GM23338 (cell line): ENCODE results near the gene LANCL3. TPM values are rescaled to one million over a fixed set of nuclear protein-coding genes. Genes with fewer than 3 reads are reported as not detected.
"Not testable (repeated sequence)": the region's sequence is repeated elsewhere in the genome, so short reads cannot be mapped to it uniquely, and the experiment has no call there.

Experiments used
- ATAC-seq: fragments of 200-7000 bp; cut with Tn5 transposase; 3 replicates; pipeline ENCODE4 v1.9.1; 2020
- DNase-seq: peaks from one replicate; pipeline ENCODE4 v3.0.0-alpha.2; 2015; ENCODE audit warnings: low spot score
- H2AFZ ChIP-seq: fragments of 200-600 bp; sonication (generic); 2 replicates; pipeline ENCODE4 v1.8.0; 2016; ENCODE audit warnings: antibody characterized with exemption, mild to moderate bottlenecking, moderate library complexity
- H3F3A ChIP-seq: fragments of 200-600 bp; sonication (generic); replicated peaks from 2 replicates; pipeline ENCODE4 v1.8.0; 2017; ENCODE audit warnings: antibody characterized with exemption, mixed run types, low read depth
- H3K27ac ChIP-seq: fragments of 200-600 bp; sonication (generic); 2 replicates; pipeline ENCODE4 v1.6.1; 2016; ENCODE audit warnings: low read depth
- H3K27me3 ChIP-seq: fragments of 200-600 bp; sonication (generic); 2 replicates; pipeline ENCODE4 v1.8.0; 2016; ENCODE audit warnings: mild to moderate bottlenecking, mixed run types, moderate library complexity; ENCODE audit not compliant: insufficient read depth
- H3K36me3 ChIP-seq: fragments of 200-600 bp; sonication (generic); 2 replicates; pipeline ENCODE4 v1.8.0; 2016; ENCODE audit warnings: mild to moderate bottlenecking; ENCODE audit not compliant: insufficient read depth
- H3K4me1 ChIP-seq: fragments of 200-600 bp; sonication (generic); 2 replicates; pipeline ENCODE4 v1.8.0; 2016; ENCODE audit warnings: mild to moderate bottlenecking, moderate library complexity; ENCODE audit not compliant: insufficient read depth
- H3K4me2 ChIP-seq: fragments of 200-600 bp; sonication (generic); 2 replicates; pipeline ENCODE4 v1.7.1; 2017; ENCODE audit warnings: mixed run types
- H3K4me3 ChIP-seq: fragments of 200-600 bp; sonication (generic); 2 replicates; pipeline ENCODE4 v1.6.1; 2016; ENCODE audit warnings: mixed run types
- H3K79me2 ChIP-seq: fragments of 200-600 bp; sonication (generic); replicated peaks from 2 replicates; pipeline ENCODE4 v1.8.0; 2017; ENCODE audit warnings: mild to moderate bottlenecking; ENCODE audit not compliant: insufficient read depth
- H3K9me2 ChIP-seq: fragments of 200-600 bp; sonication (generic); 2 replicates; pipeline ENCODE4 v1.8.0; 2017; ENCODE audit not compliant: insufficient read depth
- H4K20me1 ChIP-seq: fragments of 200-600 bp; sonication (generic); replicated peaks from 2 replicates; pipeline ENCODE4 v1.8.0; 2017; ENCODE audit warnings: mild to moderate bottlenecking; ENCODE audit not compliant: insufficient read depth
- H3K27ac Mint-ChIP-seq: 2 replicates; pipeline ENCODE4 v1.8.0; 2020; ENCODE audit warnings: inconsistent platforms, mild to moderate bottlenecking, moderate library complexity, mixed read lengths
- H3K27me3 Mint-ChIP-seq: 3 replicates; pipeline ENCODE4 v1.8.0; 2022; ENCODE audit warnings: low read depth, mild to moderate bottlenecking, moderate library complexity, mixed read lengths, inconsistent platforms; ENCODE audit not compliant: insufficient read depth, poor library complexity
- H3K36me3 Mint-ChIP-seq: 3 replicates; pipeline ENCODE4 v1.8.0; 2021; ENCODE audit warnings: low read depth, mild to moderate bottlenecking, inconsistent platforms, moderate library complexity, mixed read lengths
- H3K4me1 Mint-ChIP-seq: 3 replicates; pipeline ENCODE4 v1.8.0; 2020; ENCODE audit warnings: mild to moderate bottlenecking, inconsistent platforms, mixed read lengths
- H3K4me3 Mint-ChIP-seq: 3 replicates; pipeline ENCODE4 v1.8.0; 2021; ENCODE audit warnings: moderate library complexity, mild to moderate bottlenecking, inconsistent platforms, mixed read lengths
- H3K9me3 Mint-ChIP-seq: 3 replicates; pipeline ENCODE4 v1.8.0; 2020; ENCODE audit warnings: moderate library complexity, mild to moderate bottlenecking, inconsistent platforms, mixed read lengths
- polyA plus RNA-seq: library from polyadenylated mRNA; unstranded; fragments of >200 nt; fragmentation: Nextera tagmentation; extraction: Ambion mirVana; gene quantifications from 2 replicates; pipeline ENCODE4 v1.2.1, GENCODE V29; 2016
- total RNA-seq: library from RNA; depleted of rRNA; stranded (reverse); fragments of >200 nt; shearing (Covaris generic); gene quantifications from 2 replicates; pipeline ENCODE4 v1.2.3, GENCODE V29; 2014
- TF ChIP-seq, protein P1 (sequence below), 2 experiments: fragments of 200-600 bp in 1 of 2; sonication (generic) in 1 of 2; conservative IDR thresholded peaks; 2 replicates each; pipeline versions ENCODE4 v1.5.1 to v1.6.1; 2016 to 2017; ENCODE audit warnings: antibody characterized with exemption in 2 of 2, low read depth in 2 of 2, mild to moderate bottlenecking in 2 of 2, moderate library complexity in 1 of 2

The LANCL3 gene
- total and polyA plus RNA-seq, 2 experiments from 2014 or later: 0.11 to 1.8 TPM

DNA sequence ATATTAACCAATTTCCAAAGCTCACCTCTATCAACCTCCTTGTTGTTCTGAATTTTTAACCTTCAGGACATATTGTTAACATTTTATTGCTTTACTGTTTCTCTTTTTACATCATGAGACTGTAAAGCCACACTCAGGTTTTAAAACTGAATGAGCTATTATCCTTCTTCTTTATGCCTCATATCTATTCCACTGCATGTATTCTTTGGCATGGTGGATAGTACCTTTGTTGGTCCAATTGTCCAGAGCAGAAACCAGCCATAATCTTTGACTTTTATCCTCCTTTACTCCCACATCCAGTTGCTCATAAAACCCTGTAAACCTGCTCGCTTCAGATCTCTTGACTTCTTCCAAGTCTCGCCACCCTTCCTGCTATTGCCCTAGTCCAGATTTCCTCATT, 6.2 kb upstream of the LANCL3 start:
- not testable (repeated sequence) for H3F3A ChIP-seq, H3K79me2 ChIP-seq, H3K4me1 Mint-ChIP-seq, H3K27ac ChIP-seq, ATAC-seq, H3K36me3 Mint-ChIP-seq, H3K9me3 Mint-ChIP-seq, H4K20me1 ChIP-seq, DNase-seq, H3K4me3 Mint-ChIP-seq, H3K27me3 Mint-ChIP-seq, H3K4me1 ChIP-seq, H3K9me2 ChIP-seq, H3K27me3 ChIP-seq, H3K36me3 ChIP-seq, H3K4me3 ChIP-seq, H3K27ac Mint-ChIP-seq, H3K4me2 ChIP-seq, H2AFZ ChIP-seq

DNA sequence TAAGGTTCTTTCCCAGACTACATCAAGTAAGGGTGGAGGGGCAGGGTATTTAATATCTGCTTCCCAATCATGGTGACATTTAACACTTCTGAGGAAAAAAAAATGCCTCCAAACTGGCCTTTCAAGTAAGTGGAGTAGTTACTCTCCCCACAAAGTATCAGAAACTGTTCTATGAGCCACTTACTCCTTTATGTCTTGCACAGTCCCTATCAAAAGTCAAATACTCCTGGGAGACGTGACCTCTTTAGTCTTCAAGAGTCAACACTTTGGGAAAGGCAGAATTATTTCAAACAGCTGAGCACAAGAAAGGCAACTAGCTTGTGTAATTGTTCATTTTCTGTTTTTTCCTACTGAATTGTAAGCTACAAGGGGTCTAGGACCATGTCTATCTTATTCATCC, 1.1 kb upstream of the LANCL3 start:
- not testable (repeated sequence) for H4K20me1 ChIP-seq, H3K27me3 ChIP-seq, H3K27me3 Mint-ChIP-seq, H3K4me2 ChIP-seq, DNase-seq, H3F3A ChIP-seq, H3K36me3 Mint-ChIP-seq, ATAC-seq, H3K9me3 Mint-ChIP-seq, H3K9me2 ChIP-seq, H3K27ac ChIP-seq, H3K4me1 ChIP-seq, H3K4me3 Mint-ChIP-seq, H3K4me3 ChIP-seq, H3K79me2 ChIP-seq, H2AFZ ChIP-seq, H3K27ac Mint-ChIP-seq, H3K36me3 ChIP-seq
- peaks cover 20% of the 10 kb centered on the region for H3K4me1 Mint-ChIP-seq

DNA sequence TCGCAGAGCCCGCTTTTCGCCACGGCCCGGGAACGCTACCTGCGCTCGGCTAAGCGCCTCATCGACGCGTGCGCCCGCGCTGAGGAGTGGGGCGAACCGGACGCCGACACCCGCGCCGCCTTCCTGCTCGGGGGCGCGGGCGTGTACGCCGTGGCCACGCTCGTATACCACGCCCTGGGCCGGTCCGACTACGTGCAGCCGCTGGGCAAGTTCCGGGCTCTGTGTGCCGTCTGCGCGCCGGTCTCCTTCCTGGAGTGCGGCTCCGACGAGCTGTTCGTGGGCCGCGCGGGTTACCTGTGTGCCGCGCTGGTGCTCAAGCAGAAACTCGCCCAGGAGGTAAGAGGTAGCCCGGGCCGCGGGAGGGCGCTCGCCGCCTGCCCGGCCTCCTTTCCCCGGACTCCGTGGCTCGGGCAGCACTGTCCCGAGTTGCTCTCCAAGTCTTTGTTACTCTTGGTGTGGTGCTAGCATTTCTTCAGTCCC, 687 bp downstream of the LANCL3 start:
- H3K4me1 Mint-ChIP-seq: peaks cover 27% of the 10 kb centered on the region
- not testable (repeated sequence) for H2AFZ ChIP-seq
- peak overlapping the region; percentile 69 for H3K4me2 ChIP-seq

DNA sequence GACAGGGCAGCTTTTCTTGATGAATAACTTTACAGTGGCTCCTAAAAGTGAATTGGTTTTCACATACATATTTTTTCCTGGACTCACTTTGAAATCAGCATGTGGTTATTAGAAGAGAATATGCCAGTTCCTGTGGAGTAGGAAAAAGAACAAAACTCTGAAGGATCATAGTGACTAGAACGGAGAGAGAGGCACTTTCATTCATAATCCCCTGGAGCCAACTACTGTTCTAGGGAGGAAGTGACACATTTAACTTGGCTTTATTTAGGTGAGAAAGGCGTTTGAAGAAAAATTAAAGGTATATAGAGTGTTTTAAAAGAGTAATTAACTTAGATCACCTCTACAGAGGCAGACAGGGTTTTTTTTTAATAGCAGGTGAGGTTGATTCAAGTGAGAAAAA, 1.7 kb downstream of the LANCL3 start:
- not testable (repeated sequence) for H3K27me3 ChIP-seq, H3F3A ChIP-seq, H3K4me3 ChIP-seq, H3K27me3 Mint-ChIP-seq, H3K36me3 Mint-ChIP-seq, H4K20me1 ChIP-seq, H3K4me3 Mint-ChIP-seq, H3K9me2 ChIP-seq, H2AFZ ChIP-seq, H3K4me1 ChIP-seq, H3K27ac Mint-ChIP-seq, H3K79me2 ChIP-seq, H3K36me3 ChIP-seq, DNase-seq, ATAC-seq, H3K4me2 ChIP-seq, H3K9me3 Mint-ChIP-seq
- H3K27ac ChIP-seq: peak overlapping the region; percentile 66; the same call in 1 of the 2 replicates
- peaks cover 32% of the 10 kb centered on the region for H3K4me1 Mint-ChIP-seq

More for the DNA sequence above, 687 bp downstream of the LANCL3 start:
- H3K4me3 ChIP-seq: peak overlapping the region; percentile 48
- H3K9me3 Mint-ChIP-seq, H3K79me2 ChIP-seq, H3K36me3 Mint-ChIP-seq, H3K27me3 ChIP-seq, H3K27ac Mint-ChIP-seq, H3K27ac ChIP-seq, H3K36me3 ChIP-seq, H4K20me1 ChIP-seq, H3K4me1 ChIP-seq, H3K9me2 ChIP-seq, H3F3A ChIP-seq, H3K27me3 Mint-ChIP-seq: not testable (repeated sequence)
- DNase-seq: peak; percentile 52
- peak; percentile 86 for ATAC-seq
- TF ChIP-seq, protein P1, sequence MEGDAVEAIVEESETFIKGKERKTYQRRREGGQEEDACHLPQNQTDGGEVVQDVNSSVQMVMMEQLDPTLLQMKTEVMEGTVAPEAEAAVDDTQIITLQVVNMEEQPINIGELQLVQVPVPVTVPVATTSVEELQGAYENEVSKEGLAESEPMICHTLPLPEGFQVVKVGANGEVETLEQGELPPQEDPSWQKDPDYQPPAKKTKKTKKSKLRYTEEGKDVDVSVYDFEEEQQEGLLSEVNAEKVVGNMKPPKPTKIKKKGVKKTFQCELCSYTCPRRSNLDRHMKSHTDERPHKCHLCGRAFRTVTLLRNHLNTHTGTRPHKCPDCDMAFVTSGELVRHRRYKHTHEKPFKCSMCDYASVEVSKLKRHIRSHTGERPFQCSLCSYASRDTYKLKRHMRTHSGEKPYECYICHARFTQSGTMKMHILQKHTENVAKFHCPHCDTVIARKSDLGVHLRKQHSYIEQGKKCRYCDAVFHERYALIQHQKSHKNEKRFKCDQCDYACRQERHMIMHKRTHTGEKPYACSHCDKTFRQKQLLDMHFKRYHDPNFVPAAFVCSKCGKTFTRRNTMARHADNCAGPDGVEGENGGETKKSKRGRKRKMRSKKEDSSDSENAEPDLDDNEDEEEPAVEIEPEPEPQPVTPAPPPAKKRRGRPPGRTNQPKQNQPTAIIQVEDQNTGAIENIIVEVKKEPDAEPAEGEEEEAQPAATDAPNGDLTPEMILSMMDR (conservative IDR thresholded peaks at IDR 0.05; ENCODE audit: low read depth in 2 of 2): peak; percentile 36 to 65; a peak in 3 of 4 replicates
- H3K4me3 Mint-ChIP-seq: peak overlapping the region; percentile 67
